Neuronal stem cell (in vitro differentiated cells): ENCODE data around the gene MEGF11.
A peak's percentile ranks its signal among the peaks of the same experiment; 100 is the strongest.

Experiments used
- DNase-seq: peaks from one replicate; pipeline ENCODE4 v3.0.0-alpha.2; 2013; ENCODE audit warnings: low spot score
- H2AFZ ChIP-seq: one replicate; pipeline ENCODE4 v1.6.1; 2013; ENCODE audit warnings: mild to moderate bottlenecking, low read length, inconsistent platforms
- H2AK5ac ChIP-seq: 2 replicates; pipeline ENCODE4 v1.6.1; 2013; ENCODE audit warnings: low read depth, mild to moderate bottlenecking, inconsistent platforms, low read length, moderate library complexity, mixed read lengths
- H2BK120ac ChIP-seq: 2 replicates; pipeline ENCODE4 v1.6.1; 2013; ENCODE audit warnings: low read depth, mild to moderate bottlenecking, inconsistent platforms, low read length, moderate library complexity, mixed read lengths
- H2BK12ac ChIP-seq: one replicate; pipeline ENCODE4 v1.6.1; 2013; ENCODE audit warnings: low read length, inconsistent platforms
- H2BK15ac ChIP-seq: 2 replicates; pipeline ENCODE4 v1.6.1; 2013; ENCODE audit warnings: mild to moderate bottlenecking, low read length, inconsistent platforms, mixed read lengths
- H2BK5ac ChIP-seq: one replicate; pipeline ENCODE4 v1.6.1; 2013; ENCODE audit warnings: inconsistent platforms, mild to moderate bottlenecking, low read length, moderate library complexity
- H3K14ac ChIP-seq: one replicate; pipeline ENCODE4 v1.6.1; 2013; ENCODE audit warnings: low read length, inconsistent platforms
- H3K18ac ChIP-seq: 2 replicates; pipeline ENCODE4 v1.6.1; 2013; ENCODE audit warnings: low read length, inconsistent platforms
- H3K23ac ChIP-seq: 2 replicates; pipeline ENCODE4 v1.6.1; 2013; ENCODE audit warnings: low read depth, mild to moderate bottlenecking, mixed read lengths, low read length, inconsistent platforms; ENCODE audit not compliant: poor library complexity
- H3K27ac ChIP-seq: replicated peaks from 3 replicates; pipeline ENCODE4 v1.5.1; 2013; ENCODE audit warnings: low read length, inconsistent platforms
- H3K27me3 ChIP-seq, 3 experiments: 2 replicates each; pipeline ENCODE4 v1.6.1; 2013; ENCODE audit warnings: low read length in 3 of 3, mild to moderate bottlenecking in 2 of 3, inconsistent platforms in 1 of 3, low read depth in 1 of 3, mixed read lengths in 1 of 3, moderate library complexity in 1 of 3; ENCODE audit not compliant: control insufficient read depth in 3 of 3, insufficient read depth in 3 of 3
- H3K36me3 ChIP-seq, 2 donors: replicated peaks in 1 of 2; 2 replicates each; pipeline ENCODE4 v1.6.1; 2013; ENCODE audit warnings: low read length in 2 of 2; ENCODE audit not compliant: control insufficient read depth in 2 of 2, insufficient read depth in 2 of 2
- H3K4ac ChIP-seq: 2 replicates; pipeline ENCODE4 v1.6.1; 2013; ENCODE audit warnings: inconsistent platforms, mild to moderate bottlenecking, low read length, moderate library complexity
- H3K4me1 ChIP-seq, 2 donors: 1 replicate in 1 of 2; 2 replicates in 1 of 2; pipeline ENCODE4 v1.6.1; 2013; ENCODE audit warnings: low read length in 2 of 2, low read depth in 1 of 2; ENCODE audit not compliant: control insufficient read depth in 2 of 2, insufficient read depth in 1 of 2
- H3K4me2 ChIP-seq: one replicate; pipeline ENCODE4 v1.6.1; 2013; ENCODE audit warnings: mild to moderate bottlenecking, low read length, inconsistent platforms; ENCODE audit not compliant: insufficient read depth, poor library complexity, severe bottlenecking
- H3K4me3 ChIP-seq, 2 donors: 2 replicates each; pipeline ENCODE4 v1.5.1; 2013; ENCODE audit warnings: low read length in 2 of 2, mild to moderate bottlenecking in 2 of 2, inconsistent platforms in 1 of 2, moderate library complexity in 1 of 2
- H3K79me1 ChIP-seq: one replicate; pipeline ENCODE4 v1.6.1; 2013; ENCODE audit warnings: low read depth, mild to moderate bottlenecking, inconsistent platforms, low read length, moderate library complexity
- H3K9ac ChIP-seq: one replicate; pipeline ENCODE4 v1.6.1; 2013; ENCODE audit warnings: mild to moderate bottlenecking, low read depth, low read length, inconsistent platforms; ENCODE audit not compliant: poor library complexity
- H3K9me3 ChIP-seq, 2 donors: replicated peaks in 1 of 2; 2 replicates each; pipeline versions ENCODE3 to v1.6.1; 2013; ENCODE audit warnings: low read length in 2 of 2, mild to moderate bottlenecking in 2 of 2, inconsistent platforms in 1 of 2, low read depth in 1 of 2, mixed read lengths in 1 of 2, moderate library complexity in 1 of 2; ENCODE audit not compliant: control insufficient read depth in 2 of 2, insufficient read depth in 1 of 2
- H4K8ac ChIP-seq: one replicate; pipeline ENCODE4 v1.6.1; 2013; ENCODE audit warnings: low read depth, mild to moderate bottlenecking, inconsistent platforms, low read length, moderate library complexity
- H4K91ac ChIP-seq: one replicate; pipeline ENCODE4 v1.6.1; 2013; ENCODE audit warnings: low read length, low read depth, mild to moderate bottlenecking, inconsistent platforms; ENCODE audit not compliant: poor library complexity
- WGBS, 2 donors: extraction: QIAGEN DNeasy Blood & Tissue Kit; methylation state at CpG; one replicate each; pipeline ENCODE4 v1.1.7; 2013; ENCODE audit warnings: missing lambda C conversion rate in 2 of 2, mixed read lengths in 1 of 2; ENCODE audit not compliant: insufficient read length in 2 of 2, insufficient replicate concordance in 1 of 2; ENCODE audit errors: extremely low coverage in 2 of 2; 5-methylcytosine and 5-hydroxymethylcytosine counted together

The MEGF11 gene

GRCh38 chr15:66078196-66078928 is 175.2 kb downstream of the MEGF11 start:
- Histone ChIP-seq H3K36me3 (no peaks in the 10 kb centered on the region), H3K9me3 (no peaks in the 10 kb centered on the region), H3K18ac (peak overlapping the region; percentile 54), H2BK5ac (no peak overlapping the region), H3K4me2 (no peak overlapping the region), H3K14ac (no peak overlapping the region), H3K4me1 (peaks cover 0 to 6% of the 10 kb centered on the region in 2 donors), H2BK12ac (peak overlapping the region; percentile 53), H3K27ac (no peak overlapping the region), H4K8ac (no peak overlapping the region), H2AFZ (no peak overlapping the region), H3K23ac (no peak overlapping the region), H3K9ac (no peak overlapping the region), H3K4me3 (no peak overlapping the region), H2BK120ac (no peak overlapping the region), H4K91ac (no peak overlapping the region), H3K27me3 (no peaks in the 10 kb centered on the region), H2BK15ac (no peak overlapping the region), H3K4ac (no peak overlapping the region), H2AK5ac (peak overlapping the region; percentile 48), H3K79me1 (no peaks in the 10 kb centered on the region)
- no CpG with 5 or more reads among the region's 20 CpGs for WGBS, 2 donors
- DNase-seq = no peak

- H3K79me1 ChIP-seq = no peaks in the 10 kb centered on the region
- H2BK15ac ChIP-seq = no peak overlapping the region
- H3K9me3 ChIP-seq = no peaks in the 10 kb centered on the region
- no peak overlapping the region for H2AFZ ChIP-seq
- no CpG with 5 or more reads among the region's 6 CpGs for WGBS, 2 donors
- no peak overlapping the region for H3K4me3 ChIP-seq
- no peak overlapping the region for H2BK5ac ChIP-seq
- no peak for DNase-seq
- no peak overlapping the region for H2AK5ac ChIP-seq
- no peak overlapping the region for H3K4me2 ChIP-seq
- no peak overlapping the region for H4K91ac ChIP-seq
- no peak overlapping the region for H3K18ac ChIP-seq
- no peaks in the 10 kb centered on the region for H3K27me3 ChIP-seq
- H3K36me3 ChIP-seq = no peaks in the 10 kb centered on the region
- no peak overlapping the region for H3K23ac ChIP-seq
- H3K9ac ChIP-seq = no peak overlapping the region
- no peak overlapping the region for H3K4ac ChIP-seq
- H2BK12ac ChIP-seq = no peak overlapping the region
- no peak overlapping the region for H3K14ac ChIP-seq
- peaks cover 0 to 9% of the 10 kb centered on the region in 2 donors for H3K4me1 ChIP-seq
- H2BK120ac ChIP-seq = no peak overlapping the region
- no peak overlapping the region for H4K8ac ChIP-seq
- no peak overlapping the region for H3K27ac ChIP-seq
These were observed 176.3 kb downstream of the MEGF11 start for GRCh38 chr15:66077320-66077663.

GRCh38 chr15:66076591-66077319 is 176.8 kb downstream of the MEGF11 start:
- no peak overlapping the region for H2BK5ac ChIP-seq
- H3K4me3 ChIP-seq = peak overlapping the region in 1 of 2 donors; percentile 30
- no peak overlapping the region for H2BK120ac ChIP-seq
- H3K4me2 ChIP-seq = no peak overlapping the region
- no peaks in the 10 kb centered on the region for H3K79me1 ChIP-seq
- no peak overlapping the region for H4K91ac ChIP-seq
- no peak overlapping the region for H2BK15ac ChIP-seq
- H3K14ac ChIP-seq = no peak overlapping the region
- no peak overlapping the region for H3K18ac ChIP-seq
- no CpG with 5 or more reads among the region's 4 CpGs for WGBS, 2 donors
- no peaks in the 10 kb centered on the region for H3K27me3 ChIP-seq
- H3K9me3 ChIP-seq = no peaks in the 10 kb centered on the region
- H3K23ac ChIP-seq = no peak overlapping the region
- H3K27ac ChIP-seq = no peak overlapping the region
- H2BK12ac ChIP-seq = no peak overlapping the region
- DNase-seq = no peak
- no peak overlapping the region for H3K9ac ChIP-seq
- no peaks in the 10 kb centered on the region for H3K36me3 ChIP-seq
- H2AFZ ChIP-seq = no peak overlapping the region
- no peak overlapping the region for H3K4ac ChIP-seq
- H3K4me1 ChIP-seq = peaks cover 0 to 13% of the 10 kb centered on the region in 2 donors
- H2AK5ac ChIP-seq = no peak overlapping the region
- H4K8ac ChIP-seq = no peak overlapping the region

- H3K27me3 ChIP-seq = no peaks in the 10 kb centered on the region
- H3K9ac ChIP-seq = no peak overlapping the region
- no peak overlapping the region for H2BK15ac ChIP-seq
- no peak overlapping the region for H2BK12ac ChIP-seq
- no peak overlapping the region for H3K4ac ChIP-seq
- no peak overlapping the region for H3K14ac ChIP-seq
- no peaks in the 10 kb centered on the region for H3K79me1 ChIP-seq
- H3K4me1 ChIP-seq = peaks cover 0 to 16% of the 10 kb centered on the region in 2 donors
- WGBS, 2 donors = no CpG with 5 or more reads among the region's 1 CpG
- H2BK120ac ChIP-seq = no peak overlapping the region
- H2BK5ac ChIP-seq = no peak overlapping the region
- H3K4me2 ChIP-seq = no peak overlapping the region
- H4K91ac ChIP-seq = no peak overlapping the region
- H2AK5ac ChIP-seq = no peak overlapping the region
- no peak for DNase-seq
- H3K23ac ChIP-seq = no peak overlapping the region
- H2AFZ ChIP-seq = no peak overlapping the region
- H3K4me3 ChIP-seq = no peak overlapping the region
- no peak overlapping the region for H3K18ac ChIP-seq
- no peaks in the 10 kb centered on the region for H3K9me3 ChIP-seq
- no peak overlapping the region for H3K27ac ChIP-seq
- H4K8ac ChIP-seq = no peak overlapping the region
- no peaks in the 10 kb centered on the region for H3K36me3 ChIP-seq
These were observed 177.6 kb downstream of the MEGF11 start for GRCh38 chr15:66075947-66076346.
